IPS-NIHi11 (cell line): ENCODE measurements around the gene KCNIP3.
"Not testable (repeated sequence)": the region's sequence is repeated elsewhere in the genome, so short reads cannot be mapped to it uniquely, and the experiment has no call there.

Source experiments
- DNase-seq: peaks from one replicate; pipeline ENCODE4 v3.0.0; 2012; ENCODE audit warnings: mixed read lengths, low spot score

KCNIP3 gene

GRCh38 chr2:95387358-95387757 lies 90.2 kb downstream of the KCNIP3 start:
- no peak for DNase-seq

- DNase-seq, result no peak
Measured at GRCh38 chr2:95388091-95388692, 91.0 kb downstream of the KCNIP3 start.

GRCh38 chr2:95388856-95389244 lies 91.7 kb downstream of the KCNIP3 start:
- DNase-seq, result no peak

- peak; percentile 90 for DNase-seq
Measured at GRCh38 chr2:95389245-95390119, 92.3 kb downstream of the KCNIP3 start.

- DNase-seq, result no peak
Measured at GRCh38 chr2:95390272-95390880, 93.2 kb downstream of the KCNIP3 start.

GRCh38 chr2:95390881-95391321 lies 93.8 kb downstream of the KCNIP3 start:
- no peak for DNase-seq

GRCh38 chr2:95391641-95392310 lies 94.6 kb downstream of the KCNIP3 start:
- DNase-seq, result no peak

- no peak for DNase-seq
Measured at GRCh38 chr2:95392320-95392719, 95.2 kb downstream of the KCNIP3 start.

GRCh38 chr2:95392730-95393455 lies 95.7 kb downstream of the KCNIP3 start:
- DNase-seq, result no peak

- DNase-seq, result no peak
Measured at GRCh38 chr2:95393901-95394300, 96.8 kb downstream of the KCNIP3 start.

GRCh38 chr2:95399061-95399460 lies 101.9 kb downstream of the KCNIP3 start:
- no peak for DNase-seq

- no peak for DNase-seq
Measured at GRCh38 chr2:95401480-95401879, 104.3 kb downstream of the KCNIP3 start.

GRCh38 chr2:95402004-95402369 lies 104.8 kb downstream of the KCNIP3 start:
- DNase-seq, result not testable (repeated sequence)

GRCh38 chr2:95402370-95403203 lies 105.4 kb downstream of the KCNIP3 start, which contains the start of gene FAHD2A:
FAHD2A (plus strand) TSS chr2:95402708; CDS start chr2:95405559, 2,851 bp downstream.
- peak; percentile 100 for DNase-seq

- DNase-seq, result not testable (repeated sequence)
Measured at GRCh38 chr2:95403204-95403721, 106.1 kb downstream of the KCNIP3 start.

GRCh38 chr2:95403824-95404223 lies 106.7 kb downstream of the KCNIP3 start:
- not testable (repeated sequence) for DNase-seq

- DNase-seq, result not testable (repeated sequence)
Measured at GRCh38 chr2:95404676-95405075, 107.5 kb downstream of the KCNIP3 start.

GRCh38 chr2:95411239-95411638 lies 114.1 kb downstream of the KCNIP3 start:
- DNase-seq, result not testable (repeated sequence)

GRCh38 chr2:95414015-95414594 lies 117.0 kb downstream of the KCNIP3 start:
- DNase-seq, result peak; percentile 60

- not testable (repeated sequence) for DNase-seq
Measured at GRCh38 chr2:95415138-95415537, 118.0 kb downstream of the KCNIP3 start.
